Erythroblast (primary cell): ENCODE results near the gene SMARCD3.

Experiments
- GATA1 ChIP-seq: IDR thresholded peaks from 2 replicates; pipeline ENCODE4 v1.6.1; 2011; ENCODE audit warnings: low read depth, mild to moderate bottlenecking, control low read depth, low read length, moderate library complexity
- POLR2A ChIP-seq: IDR thresholded peaks from 2 replicates; pipeline ENCODE4 v1.6.1; 2011; ENCODE audit warnings: mild to moderate bottlenecking, low read length

GRCh38 chr7:151279868-151280267 is 31.4 kb upstream of the SMARCD3 start:
- TF ChIP-seq POLR2A (no peak), GATA1 (no peak)
